Neutrophil (primary cell): Measurements from ENCODE around the gene LSP1.
A peak's percentile ranks its signal among the peaks of the same experiment; 100 is the strongest.

ENCODE experiments used
- H3K27ac ChIP-seq: fragments of 200-600 bp; sonication (generic); 2 replicates; pipeline ENCODE4 v1.5.1; 2016; ENCODE audit warnings: mild to moderate bottlenecking, moderate library complexity
- H3K27me3 ChIP-seq: fragments of 200-600 bp; sonication (generic); 2 replicates; pipeline ENCODE4 v1.6.0; 2016; ENCODE audit warnings: mild to moderate bottlenecking
- H3K36me3 ChIP-seq: fragments of 200-600 bp; sonication (generic); 2 replicates; pipeline ENCODE4 v1.5.1; 2017
- H3K4me1 ChIP-seq, 2 experiments: fragments of 200-600 bp in 1 of 2; sonication (generic) in 1 of 2; 1 replicate in 1 of 2; 2 replicates in 1 of 2; pipeline versions ENCODE4 v1.5.1 to v1.6.1; 2013 to 2016; ENCODE audit warnings: low read depth in 1 of 2, low read length in 1 of 2, mild to moderate bottlenecking in 1 of 2, moderate library complexity in 1 of 2; ENCODE audit not compliant: control insufficient read depth in 1 of 2, insufficient read depth in 1 of 2
- H3K4me3 ChIP-seq, 2 experiments: fragments of 200-600 bp in 1 of 2; sonication (generic) in 1 of 2; 1 replicate in 1 of 2; 2 replicates in 1 of 2; pipeline ENCODE4 v1.5.1; 2013 to 2016; ENCODE audit warnings: low read depth in 1 of 2, low read length in 1 of 2, mild to moderate bottlenecking in 1 of 2, moderate library complexity in 1 of 2
- H3K9me3 ChIP-seq: fragments of 200-600 bp; sonication (generic); 2 replicates; pipeline ENCODE4 v1.5.1; 2016
- TF ChIP-seq, protein P1 (sequence below): fragments of 200-600 bp; sonication (generic); IDR thresholded peaks from 2 replicates; pipeline ENCODE4 v1.5.1; 2016; ENCODE audit warnings: antibody characterized with exemption

LSP1 gene

DNA sequence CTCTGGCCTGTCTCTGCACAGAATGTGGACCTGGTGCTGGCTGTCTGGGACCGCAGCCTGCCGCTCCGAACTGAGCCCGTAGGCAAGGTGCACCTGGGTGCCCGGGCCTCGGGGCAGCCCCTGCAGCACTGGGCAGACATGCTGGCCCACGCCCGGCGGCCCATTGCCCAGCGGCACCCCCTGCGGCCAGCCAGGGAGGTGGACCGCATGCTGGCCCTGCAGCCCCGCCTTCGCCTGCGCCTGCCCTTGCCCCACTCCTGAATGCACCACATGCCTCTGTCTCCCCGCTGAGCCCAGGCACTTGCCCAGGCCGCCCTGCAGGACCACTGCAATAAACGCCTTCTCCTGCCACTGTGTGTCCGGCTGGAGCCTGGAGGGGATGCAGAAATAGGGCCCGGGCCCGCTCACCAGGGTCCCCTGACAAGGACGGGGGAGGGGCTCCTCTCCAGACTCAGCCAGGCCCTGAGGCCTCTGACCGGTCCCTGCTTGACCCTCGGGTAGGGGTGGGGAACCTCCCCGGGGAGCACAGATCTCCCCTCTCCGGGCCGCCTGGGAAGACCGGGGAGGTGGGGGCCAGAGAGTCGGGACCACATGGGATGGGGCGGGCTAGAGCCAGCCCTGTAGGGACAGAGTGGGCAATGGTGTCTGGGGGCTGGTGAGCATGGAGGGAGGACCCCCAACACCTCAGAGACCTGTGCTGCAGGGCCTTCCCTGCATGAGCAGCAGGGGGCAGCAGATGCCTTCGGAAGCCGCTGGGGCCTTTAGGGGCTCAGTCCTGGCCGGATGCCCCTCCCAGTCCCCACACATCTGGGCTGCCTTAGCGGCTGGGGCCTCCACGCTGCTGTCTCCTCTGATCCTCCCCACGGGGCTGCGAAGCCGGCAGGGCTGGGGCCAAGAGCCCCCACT, 15.5 kb upstream of the LSP1 start:
- H3K36me3 ChIP-seq, result no peaks in the 10 kb centered on the region
- H3K9me3 ChIP-seq, result no peaks in the 10 kb centered on the region
- TF ChIP-seq, protein P1, sequence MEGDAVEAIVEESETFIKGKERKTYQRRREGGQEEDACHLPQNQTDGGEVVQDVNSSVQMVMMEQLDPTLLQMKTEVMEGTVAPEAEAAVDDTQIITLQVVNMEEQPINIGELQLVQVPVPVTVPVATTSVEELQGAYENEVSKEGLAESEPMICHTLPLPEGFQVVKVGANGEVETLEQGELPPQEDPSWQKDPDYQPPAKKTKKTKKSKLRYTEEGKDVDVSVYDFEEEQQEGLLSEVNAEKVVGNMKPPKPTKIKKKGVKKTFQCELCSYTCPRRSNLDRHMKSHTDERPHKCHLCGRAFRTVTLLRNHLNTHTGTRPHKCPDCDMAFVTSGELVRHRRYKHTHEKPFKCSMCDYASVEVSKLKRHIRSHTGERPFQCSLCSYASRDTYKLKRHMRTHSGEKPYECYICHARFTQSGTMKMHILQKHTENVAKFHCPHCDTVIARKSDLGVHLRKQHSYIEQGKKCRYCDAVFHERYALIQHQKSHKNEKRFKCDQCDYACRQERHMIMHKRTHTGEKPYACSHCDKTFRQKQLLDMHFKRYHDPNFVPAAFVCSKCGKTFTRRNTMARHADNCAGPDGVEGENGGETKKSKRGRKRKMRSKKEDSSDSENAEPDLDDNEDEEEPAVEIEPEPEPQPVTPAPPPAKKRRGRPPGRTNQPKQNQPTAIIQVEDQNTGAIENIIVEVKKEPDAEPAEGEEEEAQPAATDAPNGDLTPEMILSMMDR, result peak; percentile 85
- H3K27me3 ChIP-seq, result peaks cover 21% of the 10 kb centered on the region
- H3K4me1 ChIP-seq, result peaks cover 53 to 63% of the 10 kb centered on the region in 2 experiments
- H3K4me3 ChIP-seq, result peak overlapping the region in 1 of 2 experiments; percentile 23
- H3K27ac ChIP-seq, result peak overlapping the region; percentile 100

DNA sequence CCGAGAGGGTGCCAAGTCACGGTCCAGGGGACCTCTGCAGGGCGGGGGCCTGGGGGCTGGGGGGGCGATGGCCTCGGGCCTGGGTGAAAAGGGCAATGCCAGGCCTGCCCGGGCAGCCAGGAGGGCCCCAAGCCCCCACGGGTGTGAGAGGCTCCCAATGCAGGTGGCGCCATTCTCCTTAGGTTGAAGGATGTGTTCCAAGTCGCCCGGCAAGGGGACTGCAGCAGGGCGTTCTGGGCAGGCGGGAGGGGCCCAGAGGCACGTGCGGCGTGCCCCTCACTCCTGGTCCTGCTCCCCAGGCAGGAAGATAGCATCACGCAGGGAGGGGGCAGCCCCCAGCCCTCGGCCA, 14.8 kb upstream of the LSP1 start:
- H3K9me3 ChIP-seq, result no peaks in the 10 kb centered on the region
- peak overlapping the region; percentile 100 for H3K27ac ChIP-seq
- no peaks in the 10 kb centered on the region for H3K36me3 ChIP-seq
- H3K4me1 ChIP-seq, result peaks cover 53 to 63% of the 10 kb centered on the region in 2 experiments
- peaks cover 21% of the 10 kb centered on the region for H3K27me3 ChIP-seq
- peak overlapping the region in 1 of 2 experiments; percentile 23 for H3K4me3 ChIP-seq
- TF ChIP-seq, protein P1, result no peak

DNA sequence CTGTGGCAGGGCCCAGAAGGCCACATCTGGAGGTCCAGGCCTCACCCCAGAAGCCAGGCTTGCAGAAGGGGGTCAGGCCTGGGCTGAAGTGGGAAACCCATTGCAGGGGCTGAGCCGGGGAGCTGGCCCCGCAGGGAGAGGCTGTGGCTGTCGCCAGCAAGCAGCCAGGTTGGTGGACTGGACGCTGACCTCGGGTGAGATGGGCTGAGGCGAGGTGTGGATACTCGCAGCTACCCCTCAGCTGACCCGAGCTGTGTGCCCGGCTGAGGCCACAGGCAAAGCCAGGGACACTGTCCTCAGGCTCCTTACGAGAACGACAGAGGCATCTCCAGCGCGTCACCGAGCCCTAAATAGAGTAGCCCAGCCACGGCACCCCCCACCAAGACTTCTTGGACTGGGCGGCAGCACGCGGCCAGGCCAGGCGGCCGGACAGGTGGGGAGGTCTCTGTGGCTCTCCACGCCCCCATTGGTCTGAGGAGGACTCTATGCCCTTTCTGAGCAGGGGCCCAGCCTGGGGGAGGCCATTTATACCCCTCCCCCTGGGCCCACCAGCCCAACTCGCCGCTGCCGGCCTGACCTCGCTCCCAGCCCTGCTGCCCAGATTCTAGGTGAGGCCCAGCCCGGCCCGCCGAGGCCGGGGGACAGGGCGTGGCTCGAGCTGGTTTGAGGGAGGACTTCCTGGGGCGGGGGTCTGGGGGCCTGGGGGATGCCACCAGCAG, 14.3 kb upstream of the LSP1 start, which contains the start of gene TNNI2:
TSS of gene TNNI2 (plus strand) at position 556 of the 719 bp plus-strand sequence. CDS start 716 bp downstream, outside the sequence.
- Histone ChIP-seq H3K9me3 (no peaks in the 10 kb centered on the region), H3K27ac (peak within 1 kb of the TSS; percentile 100), H3K4me3 (peak within 1 kb of the TSS; percentile 73 to 77), H3K36me3 (no peaks in the 10 kb centered on the region), H3K4me1 (peaks cover 59 to 65% of the 10 kb centered on the region in 2 experiments), H3K27me3 (peaks cover 18% of the 10 kb centered on the region)
- TF ChIP-seq, protein P1, result no peak

DNA sequence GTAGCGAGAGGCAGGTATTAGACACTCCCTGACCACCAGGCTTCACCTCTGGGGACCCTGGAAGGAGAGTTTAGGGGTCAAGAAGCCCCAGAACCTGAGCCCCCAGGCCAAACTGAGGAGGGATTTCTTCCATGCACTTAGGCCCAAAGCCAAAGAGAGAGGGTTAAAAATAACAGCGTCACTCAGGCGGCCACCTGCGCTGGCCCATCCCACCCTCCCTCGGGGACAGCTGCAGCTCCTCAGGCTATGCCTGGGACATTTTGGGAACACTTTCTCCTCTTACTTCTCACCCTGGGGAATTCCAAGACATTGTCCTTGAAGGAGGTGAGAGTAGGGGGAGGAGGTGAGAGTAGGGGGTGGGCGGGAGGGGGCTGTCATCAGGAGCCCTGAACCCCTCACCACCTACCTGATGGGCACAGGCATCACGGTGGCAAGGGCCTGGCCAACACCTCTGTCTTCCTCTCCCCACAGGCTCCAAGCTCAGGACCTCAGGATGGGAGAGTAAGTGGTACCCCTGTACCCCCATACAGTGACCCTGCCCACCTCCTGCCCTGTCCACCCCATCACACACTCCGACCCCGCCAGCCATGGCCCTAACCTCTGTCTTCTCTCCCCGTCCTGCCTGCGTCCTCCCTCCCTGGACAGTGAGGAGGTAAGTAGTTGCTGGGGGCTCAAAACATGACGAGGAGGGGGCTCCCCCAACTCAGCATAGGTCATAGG, 13.5 kb upstream of the LSP1 start:
- Histone ChIP-seq H3K9me3 (no peaks in the 10 kb centered on the region), H3K27me3 (peaks cover 10% of the 10 kb centered on the region), H3K4me3 (peak overlapping the region; percentile 73 to 77), H3K36me3 (no peaks in the 10 kb centered on the region), H3K4me1 (peaks cover 66 to 72% of the 10 kb centered on the region in 2 experiments), H3K27ac (peak overlapping the region; percentile 100)
- TF ChIP-seq, protein P1, result no peak
